C4-2B (cell line): ENCODE data around the gene PCDHB11.
"Not testable (repeated sequence)": the region's sequence is repeated elsewhere in the genome, so short reads cannot be mapped to it uniquely, and the experiment has no call there.

Source experiments
- H3K27ac ChIP-seq: fragments of 450-650 bp; 2 replicates; pipeline ENCODE4 v1.5.1; 2017
- CTCF ChIP-seq: fragments of 450-650 bp; conservative IDR thresholded peaks from 2 replicates; pipeline ENCODE4 v1.5.1; 2017; ENCODE audit warnings: mild to moderate bottlenecking
- ZFX ChIP-seq: fragments of 450-650 bp; IDR thresholded peaks from 2 replicates; pipeline ENCODE4 v1.6.1; 2017

PCDHB11 gene

GRCh38 chr5:141213656-141214339, 14.4 kb downstream of the PCDHB11 start, which contains the start of gene PCDHB13:
PCDHB13 (plus strand) TSS chr5:141213919; CDS start chr5:141214124, 205 bp downstream.
- peak; percentile 70 for TF ChIP-seq CTCF
- H3K27ac ChIP-seq: not testable (repeated sequence)

GRCh38 chr5:141214583-141214982, 15.2 kb downstream of the PCDHB11 start:
- H3K27ac ChIP-seq: not testable (repeated sequence)

GRCh38 chr5:141215504-141215903, 16.1 kb downstream of the PCDHB11 start:
- H3K27ac ChIP-seq: not testable (repeated sequence)

GRCh38 chr5:141216035-141216434, 16.6 kb downstream of the PCDHB11 start:
- not testable (repeated sequence) for H3K27ac ChIP-seq

GRCh38 chr5:141223112-141223783, 23.8 kb downstream of the PCDHB11 start, which contains the start of gene PCDHB14:
PCDHB14 (plus strand) TSS chr5:141223343; CDS start chr5:141223506, 163 bp downstream.
- no peak within 1 kb of the TSS for H3K27ac ChIP-seq
- no peak for TF ChIP-seq ZFX
- TF ChIP-seq CTCF: peak; percentile 55

GRCh38 chr5:141224844-141225243, 25.4 kb downstream of the PCDHB11 start:
- not testable (repeated sequence) for H3K27ac ChIP-seq

GRCh38 chr5:141225421-141225820, 26.0 kb downstream of the PCDHB11 start:
- not testable (repeated sequence) for H3K27ac ChIP-seq

GRCh38 chr5:141234109-141234667, 34.8 kb downstream of the PCDHB11 start:
- H3K27ac ChIP-seq: no peak overlapping the region
- peak; percentile 55 for TF ChIP-seq CTCF
- TF ChIP-seq ZFX: no peak

GRCh38 chr5:141235922-141236321, 36.5 kb downstream of the PCDHB11 start:
- not testable (repeated sequence) for H3K27ac ChIP-seq

GRCh38 chr5:141236516-141237313, 37.3 kb downstream of the PCDHB11 start:
- no peak overlapping the region for H3K27ac ChIP-seq
- TF ChIP-seq CTCF (no peak), ZFX (no peak)
